Effector memory CD8-positive, alpha-beta T cell (primary cell): ENCODE data around the gene KIAA0825.
"Not testable (repeated sequence)": the region's sequence is repeated elsewhere in the genome, so short reads cannot be mapped to it uniquely, and the experiment has no call there.

Source experiments
- ATAC-seq: fragments of 150-1000 bp; cut with Tn5 transposase; replicated peaks from 2 replicates; pipeline ENCODE4 v1.10.0; 2021; ENCODE audit warnings: mild to moderate bottlenecking, moderate library complexity
- DNase-seq, 3 experiments: peaks; one replicate each; pipeline ENCODE4 v3.0.0; 2021
- H3K27ac Mint-ChIP-seq, 2 donors: one replicate each; pipeline ENCODE4 v1.8.0; 2022; ENCODE audit warnings: mild to moderate bottlenecking in 2 of 2, mixed read lengths in 2 of 2, moderate library complexity in 2 of 2
- H3K27me3 Mint-ChIP-seq, 2 donors: one replicate each; pipeline ENCODE4 v1.8.0; 2022; ENCODE audit warnings: mixed read lengths in 2 of 2
- H3K36me3 Mint-ChIP-seq: one replicate; pipeline ENCODE4 v1.8.0; 2022; ENCODE audit warnings: mild to moderate bottlenecking, moderate library complexity, mixed read lengths; ENCODE audit not compliant: insufficient read depth
- H3K4me1 Mint-ChIP-seq, 2 donors: one replicate each; pipeline ENCODE4 v1.8.0; 2022; ENCODE audit warnings: low read depth in 2 of 2, mixed read lengths in 2 of 2
- H3K4me3 Mint-ChIP-seq, 2 donors: one replicate each; pipeline ENCODE4 v1.8.0; 2022; ENCODE audit warnings: mild to moderate bottlenecking in 2 of 2, mixed read lengths in 2 of 2, moderate library complexity in 2 of 2
- H3K9me3 Mint-ChIP-seq, 2 donors: one replicate each; pipeline ENCODE4 v1.8.0; 2022; ENCODE audit warnings: mixed read lengths in 2 of 2

The KIAA0825 gene

DNA sequence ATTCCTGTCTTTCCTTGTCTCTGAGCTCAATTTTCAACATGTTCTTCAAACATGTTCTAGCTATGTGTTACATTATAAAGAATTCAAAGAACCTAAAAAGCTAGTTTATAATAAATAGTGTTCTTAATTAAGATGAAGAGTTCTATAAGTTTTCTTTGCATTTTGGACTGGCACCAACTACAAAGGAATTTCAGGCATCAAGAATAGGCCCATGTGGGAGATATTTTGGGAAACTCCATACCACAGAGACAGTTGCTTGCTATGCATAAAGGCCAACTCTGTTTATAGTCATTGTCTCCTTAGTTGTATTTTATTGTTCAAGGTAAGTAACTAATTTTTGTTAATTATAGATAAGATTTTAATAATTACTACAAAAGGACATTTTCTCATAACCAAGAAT lies 4.6 kb upstream of the KIAA0825 start:
- no peak for ATAC-seq
- Mint-ChIP-seq H3K36me3 (peaks cover 12% of the 10 kb centered on the region), H3K27ac (no peak overlapping the region), H3K4me1 (peaks cover 27 to 41% of the 10 kb centered on the region in 2 donors), H3K27me3 (no peaks in the 10 kb centered on the region), H3K4me3 (peak overlapping the region in 1 of 2 donors; percentile 66), H3K9me3 (no peaks in the 10 kb centered on the region)
- no peak for DNase-seq

GRCh38 chr5:94621763-94622162 lies 3.4 kb upstream of the KIAA0825 start:
- H3K4me3 Mint-ChIP-seq, result peak overlapping the region; percentile 3 to 53
- ATAC-seq (no peak), DNase-seq (no peak)
- H3K36me3 Mint-ChIP-seq, result peaks cover 12% of the 10 kb centered on the region
- peaks cover 32 to 46% of the 10 kb centered on the region in 2 donors for H3K4me1 Mint-ChIP-seq
- no peaks in the 10 kb centered on the region for H3K27me3 Mint-ChIP-seq
- H3K27ac Mint-ChIP-seq, result peak overlapping the region in 1 of 2 donors; percentile 29
- no peaks in the 10 kb centered on the region for H3K9me3 Mint-ChIP-seq

GRCh38 chr5:94620256-94620655 lies 1.9 kb upstream of the KIAA0825 start:
- Mint-ChIP-seq H3K36me3 (peaks cover 12% of the 10 kb centered on the region), H3K27me3 (no peaks in the 10 kb centered on the region), H3K27ac (no peak overlapping the region), H3K4me1 (peaks cover 28 to 43% of the 10 kb centered on the region in 2 donors), H3K9me3 (no peaks in the 10 kb centered on the region), H3K4me3 (peak overlapping the region; percentile 97)
- DNase-seq (no peak), ATAC-seq (no peak)

GRCh38 chr5:94618029-94618492 lies 343 bp downstream of the KIAA0825 start:
- Mint-ChIP-seq H3K36me3 (peaks cover 12% of the 10 kb centered on the region), H3K27me3 (no peaks in the 10 kb centered on the region), H3K9me3 (no peaks in the 10 kb centered on the region), H3K27ac (peak overlapping the region; percentile 94 to 97), H3K4me3 (peak overlapping the region; percentile 97), H3K4me1 (peaks cover 28 to 42% of the 10 kb centered on the region in 2 donors)
- DNase-seq (no peak), ATAC-seq (peak; percentile 12)

- Mint-ChIP-seq H3K27me3 (no peaks in the 10 kb centered on the region), H3K27ac (no peak overlapping the region), H3K36me3 (peaks cover 12% of the 10 kb centered on the region), H3K4me3 (no peak overlapping the region), H3K9me3 (no peaks in the 10 kb centered on the region), H3K4me1 (peaks cover 19 to 32% of the 10 kb centered on the region in 2 donors)
- DNase-seq, result no peak
- ATAC-seq, result no peak
Measured at GRCh38 chr5:94615862-94616261, 2.5 kb downstream of the KIAA0825 start.

- Mint-ChIP-seq H3K9me3 (no peaks in the 10 kb centered on the region), H3K27ac (no peak overlapping the region), H3K27me3 (no peaks in the 10 kb centered on the region), H3K36me3 (peaks cover 8% of the 10 kb centered on the region), H3K4me1 (peaks cover 13 to 32% of the 10 kb centered on the region in 2 donors), H3K4me3 (no peak overlapping the region)
- ATAC-seq (no peak), DNase-seq (no peak)
Measured at GRCh38 chr5:94614156-94614805, 4.1 kb downstream of the KIAA0825 start.

DNA sequence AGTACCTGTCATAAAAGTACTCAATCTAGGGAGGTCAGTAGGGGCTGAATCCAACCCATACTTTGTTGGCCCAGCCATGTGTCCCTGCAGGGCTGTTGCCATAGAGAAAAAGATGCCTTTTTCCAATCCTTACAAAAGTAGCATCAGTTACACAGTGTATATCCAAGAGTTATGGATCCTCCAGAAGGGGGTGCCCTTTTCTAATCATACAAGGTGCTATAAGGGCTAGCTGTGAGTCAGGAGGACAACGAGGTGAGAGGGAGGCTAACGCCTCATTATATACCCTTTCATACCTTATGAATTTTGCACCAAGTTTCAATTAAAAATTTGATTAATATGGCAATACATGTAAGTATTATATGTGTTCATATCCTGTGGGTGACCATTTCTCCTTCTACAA lies 4.8 kb downstream of the KIAA0825 start:
- Mint-ChIP-seq H3K9me3 (no peaks in the 10 kb centered on the region), H3K4me3 (no peak overlapping the region), H3K36me3 (peaks cover 2% of the 10 kb centered on the region), H3K27me3 (no peaks in the 10 kb centered on the region), H3K4me1 (peaks cover 10 to 28% of the 10 kb centered on the region in 2 donors), H3K27ac (no peak overlapping the region)
- ATAC-seq, result no peak
- DNase-seq, result no peak

DNA sequence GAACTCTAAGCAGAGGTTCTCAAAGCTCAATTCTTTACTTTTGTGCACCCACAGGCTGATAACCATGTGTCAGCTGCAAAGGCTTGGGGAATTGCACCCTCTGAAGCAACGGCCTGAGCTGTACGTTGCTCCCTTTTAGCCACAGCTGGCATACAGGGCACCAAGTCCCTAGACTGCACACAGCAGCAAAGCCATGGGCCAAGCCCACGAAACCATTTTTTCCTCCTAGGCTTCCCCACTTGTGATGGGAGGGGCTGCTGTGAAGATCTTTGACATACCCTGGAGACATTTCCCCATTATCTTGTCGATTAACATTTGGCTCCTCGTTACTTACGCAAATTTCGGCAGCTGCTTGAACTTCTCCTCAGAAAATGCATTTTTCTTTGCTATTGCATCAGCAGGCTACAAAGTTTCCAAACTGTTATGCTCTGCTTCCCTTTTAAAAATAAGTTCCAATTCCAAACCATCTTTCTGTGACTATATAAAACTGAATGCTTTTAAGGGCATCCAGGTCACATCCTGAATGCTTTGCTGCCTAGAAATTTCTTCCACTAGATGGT lies 23.0 kb downstream of the KIAA0825 start:
- ATAC-seq (no peak), DNase-seq (no peak)
- no peak overlapping the region for H3K27ac Mint-ChIP-seq
- H3K36me3 Mint-ChIP-seq, result no peaks in the 10 kb centered on the region
- H3K9me3 Mint-ChIP-seq, result peaks cover 0 to 5% of the 10 kb centered on the region in 2 donors
- H3K4me3 Mint-ChIP-seq, result no peak overlapping the region
- peaks cover 0 to 3% of the 10 kb centered on the region in 2 donors for H3K4me1 Mint-ChIP-seq
- no peaks in the 10 kb centered on the region for H3K27me3 Mint-ChIP-seq

DNA sequence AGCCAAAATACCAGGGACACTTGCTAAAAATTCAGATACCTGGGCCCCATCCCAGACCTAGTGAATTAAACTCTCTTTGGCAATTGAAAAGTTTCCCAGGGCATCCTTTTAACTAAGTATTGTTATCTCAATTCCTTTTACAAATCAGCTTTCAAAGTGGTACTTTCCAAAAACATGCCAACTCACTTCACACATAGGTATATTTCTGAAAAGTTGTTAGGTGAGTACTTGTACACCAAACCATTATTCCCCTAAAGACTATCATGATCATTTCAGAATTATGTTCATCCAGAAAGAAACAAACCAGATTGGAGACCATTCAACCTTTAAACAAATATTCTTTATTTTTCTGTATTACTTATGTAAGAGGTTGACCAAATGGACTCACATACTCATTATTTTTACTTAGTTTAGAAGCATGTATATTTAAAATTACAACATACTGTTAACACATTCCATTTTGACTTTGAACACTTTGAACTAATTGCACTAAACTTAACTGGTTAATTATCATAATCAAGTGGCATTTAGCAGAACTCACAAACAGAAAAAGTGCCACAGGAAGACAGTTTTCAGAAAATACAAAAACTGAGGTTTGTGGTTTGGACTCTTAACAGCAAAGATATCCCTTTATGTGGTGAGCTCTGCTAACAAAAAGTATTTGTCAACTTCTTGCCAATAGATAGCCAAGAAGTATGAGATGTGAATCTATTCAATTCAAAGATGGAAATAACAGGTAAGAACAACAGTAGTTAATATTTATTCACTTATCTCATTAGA lies 40.7 kb downstream of the KIAA0825 start:
- H3K36me3 Mint-ChIP-seq, result peaks cover 10% of the 10 kb centered on the region
- DNase-seq, result peak in 2 of 3 experiments; percentile 8 to 13
- peak overlapping the region; percentile 49 to 69 for H3K4me3 Mint-ChIP-seq
- peak overlapping the region; percentile 76 to 80 for H3K27ac Mint-ChIP-seq
- ATAC-seq, result peak; percentile 83
- no peaks in the 10 kb centered on the region for H3K27me3 Mint-ChIP-seq
- H3K4me1 Mint-ChIP-seq, result peaks cover 42 to 60% of the 10 kb centered on the region in 2 donors
- no peaks in the 10 kb centered on the region for H3K9me3 Mint-ChIP-seq

GRCh38 chr5:94575196-94575595 lies 43.2 kb downstream of the KIAA0825 start:
- no peaks in the 10 kb centered on the region for H3K9me3 Mint-ChIP-seq
- H3K27me3 Mint-ChIP-seq, result no peaks in the 10 kb centered on the region
- H3K27ac Mint-ChIP-seq, result peak overlapping the region; percentile 41 to 46
- no peak for DNase-seq
- H3K4me1 Mint-ChIP-seq, result peaks cover 40 to 44% of the 10 kb centered on the region in 2 donors
- H3K36me3 Mint-ChIP-seq, result peaks cover 10% of the 10 kb centered on the region
- ATAC-seq, result peak; percentile 49
- peak overlapping the region; percentile 9 to 62 for H3K4me3 Mint-ChIP-seq

DNA sequence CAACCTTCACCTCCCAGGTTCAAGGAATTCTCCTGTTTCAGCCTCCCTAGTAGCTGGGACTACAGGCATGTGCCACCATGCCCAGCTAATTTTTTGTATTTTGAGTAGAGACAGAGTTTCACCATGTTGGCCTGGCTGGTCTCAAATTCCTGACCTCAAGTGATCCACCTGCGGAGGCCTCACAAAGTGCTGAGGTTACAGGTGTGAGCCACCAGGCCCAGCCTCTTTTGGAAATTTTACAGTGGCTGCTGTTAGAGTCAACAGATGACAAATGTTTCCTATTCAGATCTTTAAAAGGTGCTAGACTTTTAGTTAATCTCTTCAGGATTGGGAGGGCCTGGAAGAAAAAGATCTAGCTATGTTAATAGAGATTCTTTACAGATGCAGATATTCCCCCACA lies 45.1 kb downstream of the KIAA0825 start:
- not testable (repeated sequence) for H3K36me3 Mint-ChIP-seq, H3K9me3 Mint-ChIP-seq, H3K27me3 Mint-ChIP-seq
- Mint-ChIP-seq H3K4me3 (peak overlapping the region in 1 of 2 donors; percentile 49), H3K4me1 (peaks cover 34 to 37% of the 10 kb centered on the region in 2 donors), H3K27ac (peak overlapping the region; percentile 49 to 90)
- DNase-seq (peak; percentile 9 to 11 (median 11)), ATAC-seq (peak; percentile 26)

DNA sequence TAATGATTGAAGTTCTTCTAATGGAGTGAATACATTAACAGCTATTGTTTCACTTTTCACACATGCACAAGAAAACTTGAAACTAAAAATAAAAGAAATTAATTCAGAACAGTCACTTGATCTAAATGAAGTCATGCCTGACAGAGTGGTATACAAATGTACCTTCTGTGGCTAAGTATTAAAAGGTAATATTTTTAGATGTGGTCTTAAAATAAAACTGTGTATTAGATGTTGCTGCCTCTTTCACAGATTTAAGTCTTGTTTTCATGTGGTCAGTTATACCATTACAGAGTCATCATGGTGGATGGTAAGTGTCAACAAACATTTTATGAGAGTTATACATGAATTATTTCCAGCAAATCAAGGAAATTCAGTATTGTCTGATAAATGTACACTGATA lies 47.0 kb downstream of the KIAA0825 start:
- H3K27ac Mint-ChIP-seq, result no peak overlapping the region
- H3K4me1 Mint-ChIP-seq, result peaks cover 24 to 25% of the 10 kb centered on the region in 2 donors
- DNase-seq, result no peak
- H3K4me3 Mint-ChIP-seq, result no peak overlapping the region
- ATAC-seq, result no peak
- no peaks in the 10 kb centered on the region for H3K27me3 Mint-ChIP-seq
- no peaks in the 10 kb centered on the region for H3K9me3 Mint-ChIP-seq
- peaks cover 3% of the 10 kb centered on the region for H3K36me3 Mint-ChIP-seq

DNA sequence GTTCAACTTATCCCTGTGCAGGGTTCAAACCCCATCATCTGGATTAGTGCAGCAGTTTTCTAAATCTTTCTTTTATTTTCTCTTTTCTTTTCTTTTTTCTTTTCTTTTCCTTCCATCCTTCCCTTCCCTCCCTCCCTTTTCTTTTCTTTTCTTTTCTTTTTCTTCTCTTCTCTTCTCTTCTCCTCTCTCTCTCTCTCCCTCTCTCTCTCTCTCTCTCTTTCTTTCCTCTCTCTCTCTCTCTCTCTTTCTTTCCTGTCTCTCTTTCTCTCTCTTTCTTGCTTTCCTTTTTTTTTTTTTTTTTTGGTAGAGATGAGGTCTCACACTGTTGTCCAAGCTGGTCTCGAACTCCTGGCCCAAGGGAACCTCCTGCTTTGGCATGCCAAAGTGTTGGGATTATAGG lies 53.6 kb downstream of the KIAA0825 start:
- Mint-ChIP-seq H3K4me1 (peaks cover 4 to 6% of the 10 kb centered on the region in 2 donors), H3K36me3 (no peaks in the 10 kb centered on the region), H3K27ac (no peak overlapping the region), H3K4me3 (no peak overlapping the region), H3K9me3 (no peaks in the 10 kb centered on the region), H3K27me3 (no peaks in the 10 kb centered on the region)
- ATAC-seq, result no peak
- DNase-seq, result no peak
